ENCODE results near the gene HSD3B2.

The HSD3B2 gene

GRCh38 chr1:119463569-119463968 lies 48.6 kb downstream of the HSD3B2 start:
- no peak for DNase-seq (ENCODE audit: low spot score)

DNA sequence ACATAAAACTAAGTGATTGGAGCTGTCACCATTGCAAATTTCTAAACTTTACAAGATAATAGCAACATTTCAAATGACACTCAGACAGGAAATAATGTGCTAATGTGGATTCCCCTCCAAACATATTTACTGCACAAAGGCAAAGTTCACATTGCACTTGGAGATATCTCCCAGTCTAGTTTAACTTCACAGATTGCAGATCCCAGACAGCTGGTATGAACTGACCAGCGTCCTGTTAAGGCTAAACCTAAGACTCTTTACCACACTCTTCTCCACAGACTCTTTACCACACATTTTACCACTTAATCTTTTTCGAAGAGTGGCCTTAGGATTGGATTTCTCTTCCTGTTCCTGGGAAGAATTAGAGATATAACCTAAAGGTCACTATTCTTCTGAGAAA lies 51.5 kb downstream of the HSD3B2 start:
- no peak for DNase-seq (ENCODE audit: low spot score)

- DNase-seq (ENCODE audit: low spot score): no peak
Measured at GRCh38 chr1:119467219-119467618, 52.3 kb downstream of the HSD3B2 start.

- no peak for DNase-seq (ENCODE audit: low spot score)
Measured at GRCh38 chr1:119467857-119468668, 53.1 kb downstream of the HSD3B2 start.

GRCh38 chr1:119469741-119470140 lies 54.8 kb downstream of the HSD3B2 start:
- DNase-seq (ENCODE audit: low spot score): no peak

GRCh38 chr1:119470377-119470776 lies 55.4 kb downstream of the HSD3B2 start:
- DNase-seq (ENCODE audit: low spot score): no peak

DNA sequence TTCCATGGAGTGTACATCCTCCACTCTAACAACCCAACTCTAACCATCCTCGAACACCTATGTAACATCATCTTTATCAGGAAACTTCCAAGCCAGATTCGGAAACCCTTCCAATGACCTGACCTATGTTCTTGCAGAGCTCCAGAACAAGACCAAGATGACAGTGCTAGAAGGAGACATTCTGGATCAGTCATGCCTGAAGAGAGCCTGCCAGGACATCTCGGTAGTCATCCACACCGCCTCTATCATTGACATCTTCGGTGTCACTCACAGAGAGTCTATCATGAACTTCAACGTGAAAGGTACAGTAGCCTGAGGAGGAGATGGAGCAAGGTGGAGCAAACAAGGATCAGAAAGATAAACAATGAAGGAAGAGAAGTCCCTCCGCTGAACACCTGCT lies 56.0 kb downstream of the HSD3B2 start:
- no peak for DNase-seq (ENCODE audit: low spot score)

DNA sequence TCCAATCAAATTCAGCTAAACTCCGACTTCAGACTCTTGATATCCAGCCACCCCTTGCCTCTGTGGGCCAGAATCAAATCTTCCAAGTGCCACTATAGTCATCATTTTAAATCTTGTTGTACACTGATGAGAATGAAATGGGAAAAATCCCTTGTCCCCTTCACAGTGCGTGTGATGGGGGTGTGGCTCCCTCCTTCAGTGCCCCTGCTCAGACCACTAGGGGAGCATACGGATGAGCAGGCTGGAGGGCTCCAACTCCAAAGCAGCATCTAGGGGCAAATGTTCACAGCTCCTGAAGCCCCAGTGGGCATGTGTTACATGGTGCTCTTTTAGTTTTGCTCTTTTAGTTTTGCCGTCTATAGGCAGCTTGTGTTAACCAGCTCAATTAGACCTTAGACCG lies 56.6 kb downstream of the HSD3B2 start:
- DNase-seq (ENCODE audit: low spot score): no peak

DNA sequence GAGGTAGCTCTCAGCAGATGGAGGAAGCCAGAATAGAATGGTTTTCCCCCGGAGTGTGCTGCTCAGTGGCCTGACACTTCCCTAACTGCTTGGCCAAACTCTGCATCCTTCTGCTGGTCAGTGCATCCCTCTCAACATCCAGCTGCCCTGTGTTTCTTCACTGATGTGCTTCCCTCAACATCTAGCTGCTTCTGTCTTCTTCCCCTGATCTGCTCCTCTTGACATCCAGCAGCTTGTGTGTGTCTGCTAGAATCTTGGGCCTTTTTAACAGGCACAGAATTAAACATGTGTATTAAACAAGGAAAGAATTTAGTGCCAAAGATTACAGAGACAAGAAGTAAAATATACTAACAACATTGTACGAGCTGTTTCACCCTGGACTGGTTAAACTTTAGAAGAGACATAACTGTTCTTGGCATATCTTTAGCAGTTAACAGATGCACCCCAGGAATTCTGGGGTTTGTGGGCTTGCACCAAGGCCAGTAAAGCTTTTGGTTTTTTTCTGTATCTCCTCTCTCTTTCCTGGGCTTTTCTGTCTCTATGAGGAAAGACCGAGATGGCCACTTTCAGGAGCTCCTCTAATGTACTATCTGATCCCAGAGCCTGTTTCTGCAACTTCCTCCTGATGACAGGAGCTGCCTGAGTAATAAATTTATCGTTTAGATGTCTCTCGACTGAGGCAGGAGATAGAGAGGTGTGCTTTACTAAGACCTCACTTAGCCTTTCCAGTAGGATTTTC lies 57.3 kb downstream of the HSD3B2 start:
- no peak for DNase-seq (ENCODE audit: low spot score)
